ENCODE results near the gene PSMD7.
"Not testable (repeated sequence)": the region's sequence is repeated elsewhere in the genome, so short reads cannot be mapped to it uniquely, and the experiment has no call there.

The PSMD7 gene

GRCh38 chr16:74321356-74321755, 24.7 kb downstream of the PSMD7 start:
- no peaks in the 10 kb centered on the region for H3F3A ChIP-seq (ENCODE audit: insufficient read depth, low read length)
- no peaks in the 10 kb centered on the region for H3K9me2 ChIP-seq (replicated peaks; ENCODE audit: insufficient read depth, low read length)
- H3K4me3 ChIP-seq (ENCODE audit: low read length): no peak overlapping the region
- H3K79me2 ChIP-seq (ENCODE audit: low read length): no peaks in the 10 kb centered on the region
- H3K4me2 ChIP-seq (ENCODE audit: low read depth, low read length): no peak overlapping the region
- H4K20me1 ChIP-seq (ENCODE audit: insufficient read depth, low read length): no peaks in the 10 kb centered on the region
- no peak overlapping the region for H2AFZ ChIP-seq (ENCODE audit: low read length)
- TF ChIP-seq EZH2phosphoT487 (IDR thresholded peaks at IDR 0.05; ENCODE audit: low read length) (no peak), EZH2 (optimal IDR thresholded peaks at IDR 0.05; ENCODE audit: low read depth, low read length) (no peak), CTCF (IDR thresholded peaks at IDR 0.05; ENCODE audit: low read length) (no peak)
- H3K27me3 ChIP-seq (replicated peaks; ENCODE audit: insufficient read depth, low read length): no peaks in the 10 kb centered on the region
- no peaks in the 10 kb centered on the region for H3K36me3 ChIP-seq (replicated peaks; ENCODE audit: insufficient read depth, low read length)
- no peaks in the 10 kb centered on the region for H3K4me1 ChIP-seq (ENCODE audit: low read length)
- H3K27ac ChIP-seq (ENCODE audit: low read length): no peak overlapping the region
- no peaks in the 10 kb centered on the region for H3K9me3 ChIP-seq (replicated peaks; ENCODE audit: insufficient read depth, low read length)
- H3K9ac ChIP-seq (ENCODE audit: low read length): no peak overlapping the region
- no peak for DNase-seq

GRCh38 chr16:74322301-74322710, 25.7 kb downstream of the PSMD7 start:
- TF ChIP-seq EZH2 (optimal IDR thresholded peaks at IDR 0.05; ENCODE audit: low read depth, low read length) (no peak), EZH2phosphoT487 (IDR thresholded peaks at IDR 0.05; ENCODE audit: low read length) (no peak), CTCF (IDR thresholded peaks at IDR 0.05; ENCODE audit: low read length) (no peak)
- no peaks in the 10 kb centered on the region for H3K27me3 ChIP-seq (replicated peaks; ENCODE audit: insufficient read depth, low read length)
- DNase-seq: no peak
- H2AFZ ChIP-seq (ENCODE audit: low read length): no peak overlapping the region
- no peak overlapping the region for H3K4me2 ChIP-seq (ENCODE audit: low read depth, low read length)
- no peaks in the 10 kb centered on the region for H3K9me3 ChIP-seq (replicated peaks; ENCODE audit: insufficient read depth, low read length)
- H3K9me2 ChIP-seq (replicated peaks; ENCODE audit: insufficient read depth, low read length): no peaks in the 10 kb centered on the region
- no peaks in the 10 kb centered on the region for H4K20me1 ChIP-seq (ENCODE audit: insufficient read depth, low read length)
- no peak overlapping the region for H3K27ac ChIP-seq (ENCODE audit: low read length)
- H3F3A ChIP-seq (ENCODE audit: insufficient read depth, low read length): no peaks in the 10 kb centered on the region
- no peaks in the 10 kb centered on the region for H3K36me3 ChIP-seq (replicated peaks; ENCODE audit: insufficient read depth, low read length)
- H3K79me2 ChIP-seq (ENCODE audit: low read length): no peaks in the 10 kb centered on the region
- H3K9ac ChIP-seq (ENCODE audit: low read length): no peak overlapping the region
- H3K4me1 ChIP-seq (ENCODE audit: low read length): no peaks in the 10 kb centered on the region
- H3K4me3 ChIP-seq (ENCODE audit: low read length): no peak overlapping the region

- not testable (repeated sequence) for H3K79me2 ChIP-seq (ENCODE audit: low read length); H3K4me3 ChIP-seq (ENCODE audit: low read length); H3K4me2 ChIP-seq (ENCODE audit: low read depth, low read length); H2AFZ ChIP-seq (ENCODE audit: low read length); H4K20me1 ChIP-seq (ENCODE audit: insufficient read depth, low read length); H3F3A ChIP-seq (ENCODE audit: insufficient read depth, low read length); H3K9me2 ChIP-seq (replicated peaks; ENCODE audit: insufficient read depth, low read length); H3K4me1 ChIP-seq (ENCODE audit: low read length); H3K27ac ChIP-seq (ENCODE audit: low read length); H3K9ac ChIP-seq (ENCODE audit: low read length); DNase-seq; H3K36me3 ChIP-seq (replicated peaks; ENCODE audit: insufficient read depth, low read length); H3K27me3 ChIP-seq (replicated peaks; ENCODE audit: insufficient read depth, low read length); H3K9me3 ChIP-seq (replicated peaks; ENCODE audit: insufficient read depth, low read length)
Observed at GRCh38 chr16:74324777-74325176, 28.2 kb downstream of the PSMD7 start.

- Histone ChIP-seq H4K20me1 (ENCODE audit: insufficient read depth, low read length) (no peaks in the 10 kb centered on the region), H3K9me2 (replicated peaks; ENCODE audit: insufficient read depth, low read length) (no peaks in the 10 kb centered on the region), H3K79me2 (ENCODE audit: low read length) (no peaks in the 10 kb centered on the region), H3K9me3 (replicated peaks; ENCODE audit: insufficient read depth, low read length) (no peaks in the 10 kb centered on the region), H3K4me2 (ENCODE audit: low read depth, low read length) (no peak overlapping the region), H2AFZ (ENCODE audit: low read length) (no peak overlapping the region), H3K27ac (ENCODE audit: low read length) (no peak overlapping the region), H3K36me3 (replicated peaks; ENCODE audit: insufficient read depth, low read length) (no peaks in the 10 kb centered on the region), H3K9ac (ENCODE audit: low read length) (no peak overlapping the region), H3K4me3 (ENCODE audit: low read length) (no peak overlapping the region), H3K27me3 (replicated peaks; ENCODE audit: insufficient read depth, low read length) (no peaks in the 10 kb centered on the region), H3F3A (ENCODE audit: insufficient read depth, low read length) (no peaks in the 10 kb centered on the region), H3K4me1 (ENCODE audit: low read length) (no peaks in the 10 kb centered on the region)
- DNase-seq: no peak
- no peak for TF ChIP-seq EZH2 (optimal IDR thresholded peaks at IDR 0.05; ENCODE audit: low read depth, low read length)
- TF ChIP-seq CTCF (IDR thresholded peaks at IDR 0.05; ENCODE audit: low read length): no peak
- no peak for TF ChIP-seq EZH2phosphoT487 (IDR thresholded peaks at IDR 0.05; ENCODE audit: low read length)
Observed at GRCh38 chr16:74325641-74326040, 29.0 kb downstream of the PSMD7 start.

GRCh38 chr16:74328346-74328745, 31.7 kb downstream of the PSMD7 start:
- H3K36me3 ChIP-seq (replicated peaks; ENCODE audit: insufficient read depth, low read length); H3K4me1 ChIP-seq (ENCODE audit: low read length); DNase-seq; H3K9me3 ChIP-seq (replicated peaks; ENCODE audit: insufficient read depth, low read length); H3K4me3 ChIP-seq (ENCODE audit: low read length); H3K9ac ChIP-seq (ENCODE audit: low read length); H3K27ac ChIP-seq (ENCODE audit: low read length); H3K27me3 ChIP-seq (replicated peaks; ENCODE audit: insufficient read depth, low read length); H3K9me2 ChIP-seq (replicated peaks; ENCODE audit: insufficient read depth, low read length); H3F3A ChIP-seq (ENCODE audit: insufficient read depth, low read length); H3K4me2 ChIP-seq (ENCODE audit: low read depth, low read length); H3K79me2 ChIP-seq (ENCODE audit: low read length); H4K20me1 ChIP-seq (ENCODE audit: insufficient read depth, low read length); H2AFZ ChIP-seq (ENCODE audit: low read length): not testable (repeated sequence)

- not testable (repeated sequence) for H3K36me3 ChIP-seq (replicated peaks; ENCODE audit: insufficient read depth, low read length); H3K4me1 ChIP-seq (ENCODE audit: low read length); H3K79me2 ChIP-seq (ENCODE audit: low read length); H3K9me3 ChIP-seq (replicated peaks; ENCODE audit: insufficient read depth, low read length); H3K9ac ChIP-seq (ENCODE audit: low read length); H2AFZ ChIP-seq (ENCODE audit: low read length); DNase-seq; H3K4me2 ChIP-seq (ENCODE audit: low read depth, low read length); H3K27me3 ChIP-seq (replicated peaks; ENCODE audit: insufficient read depth, low read length); H3K27ac ChIP-seq (ENCODE audit: low read length); H3F3A ChIP-seq (ENCODE audit: insufficient read depth, low read length); H3K4me3 ChIP-seq (ENCODE audit: low read length); H4K20me1 ChIP-seq (ENCODE audit: insufficient read depth, low read length); H3K9me2 ChIP-seq (replicated peaks; ENCODE audit: insufficient read depth, low read length)
Observed at GRCh38 chr16:74332469-74332868, 35.9 kb downstream of the PSMD7 start.
